ENCODE results near the gene LDB2. TPM values are rescaled to one million over a fixed set of nuclear protein-coding genes. Genes with fewer than 3 reads are reported as not detected.

Gene LDB2
- total and polyA plus RNA-seq, 2 of the 8 experiments (the other 6 are each of a cell fraction or from before 2014, with no cell fraction given): 57.0 to 140 TPM

DNA sequence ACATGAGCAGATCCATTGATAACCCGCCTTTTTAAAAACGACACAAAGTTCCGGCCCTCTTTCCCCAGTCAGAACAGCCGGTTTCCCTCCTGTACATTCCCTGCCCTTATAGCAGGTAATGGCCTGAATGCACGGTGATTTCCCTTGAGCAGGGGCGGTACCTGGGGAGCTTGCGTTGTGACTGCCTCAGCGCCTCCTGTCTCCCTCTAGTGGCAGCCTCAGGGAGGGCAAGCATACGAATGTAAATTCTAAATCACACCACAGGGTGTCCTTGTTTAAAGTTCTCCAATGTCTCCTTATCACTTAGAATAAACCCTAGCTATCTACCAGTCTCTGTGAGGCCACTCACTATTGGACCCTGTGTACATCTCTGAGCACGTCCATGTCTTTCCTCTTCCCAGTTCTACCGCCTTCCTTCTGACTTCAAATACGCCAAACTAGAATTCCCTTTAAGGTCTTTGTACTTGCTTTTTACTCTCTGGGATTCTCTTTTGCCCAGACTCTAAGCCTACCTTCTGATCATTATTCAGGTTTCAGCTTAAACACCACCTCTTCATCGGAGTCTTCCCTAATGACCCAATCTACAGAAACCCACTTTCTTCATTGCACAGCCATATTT, 18.4 kb upstream of the LDB2 start:
- Histone ChIP-seq H3K27ac (ENCODE audit: low read depth, low read length) (no peak overlapping the region), H3K27me3 (replicated peaks in 1 of 4; ENCODE audit: control insufficient read depth in 3 of 4, extremely low read depth in 1 of 4, insufficient read depth in 3 of 4, low read length in 3 of 4) (no peaks in the 10 kb centered on the region), H4K5ac (ENCODE audit: insufficient read length, low read depth, low read length) (no peak overlapping the region), H2AK5ac (ENCODE audit: low read depth, low read length) (no peak overlapping the region), H2BK120ac (replicated peaks; ENCODE audit: low read depth, low read length) (peak overlapping the region; percentile 13), H3K9me3 (ENCODE audit: insufficient read depth in 2 of 2, low read depth in 1 of 2, low read length in 1 of 2) (peaks cover 0 to 3% of the 10 kb centered on the region in 2 experiments; a peak in 2 of 4 replicates), H2BK15ac (ENCODE audit: low read length) (no peak overlapping the region), H4K91ac (replicated peaks; ENCODE audit: insufficient read length, low read length) (peak overlapping the region; percentile 48), H4K20me1 (replicated peaks in 1 of 2; ENCODE audit: control insufficient read depth in 1 of 2, insufficient read depth in 2 of 2, low read length in 2 of 2) (no peaks in the 10 kb centered on the region), H3K4me2 (ENCODE audit: insufficient read depth in 1 of 2, low read depth in 2 of 2, low read length in 2 of 2) (no peak overlapping the region), H3K79me1 (ENCODE audit: low read depth, low read length) (no peaks in the 10 kb centered on the region), H3K14ac (ENCODE audit: insufficient read length) (no peak overlapping the region), H2BK5ac (ENCODE audit: low read depth, low read length) (peak overlapping the region; percentile 94; the same call in 1 of the 2 replicates), H4K8ac (ENCODE audit: extremely low read depth, insufficient read depth, low read length) (no peak overlapping the region), H3K56ac (replicated peaks; ENCODE audit: insufficient read length, low read depth, low read length) (no peak overlapping the region), H2BK20ac (ENCODE audit: low read length) (peak overlapping the region; percentile 88; the same call in 1 of the 2 replicates), H3K23me2 (ENCODE audit: low read depth, low read length) (no peaks in the 10 kb centered on the region), H3K23ac (ENCODE audit: insufficient read length) (no peak overlapping the region), H3K36me3 (ENCODE audit: control insufficient read depth in 2 of 4, insufficient read depth in 4 of 4, low read length in 3 of 4) (no peaks in the 10 kb centered on the region), H3K4me3 (ENCODE audit: extremely low read depth in 1 of 4, insufficient read depth in 2 of 4, low read depth in 3 of 4, low read length in 4 of 4) (no peak overlapping the region), H3K9ac (replicated peaks in 1 of 4; ENCODE audit: extremely low read depth in 1 of 4, low read depth in 3 of 4, low read length in 3 of 4) (no peak overlapping the region), H2BK12ac (ENCODE audit: low read depth, low read length) (peak overlapping the region; percentile 28), H2AFZ (ENCODE audit: low read length) (no peak overlapping the region), H3K4me1 (replicated peaks in 1 of 4; ENCODE audit: control insufficient read depth in 3 of 4, insufficient read depth in 4 of 4, low read length in 3 of 4) (peaks cover 0 to 10% (median 4%) of the 10 kb centered on the region in 4 experiments; a peak in 6 of 7 replicates), H3K4ac (replicated peaks; ENCODE audit: insufficient read length, low read depth, low read length) (peak overlapping the region; percentile 83), H3K18ac (ENCODE audit: extremely low read depth, low read length) (peak overlapping the region; percentile 86), H3K79me2 (ENCODE audit: control insufficient read depth in 1 of 2, insufficient read depth in 2 of 2, low read length in 2 of 2) (no peaks in the 10 kb centered on the region)
- CTCF ChIA-PET (ENCODE audit: partially characterized antibody): interaction anchor here (0.6 to 4.0 kb wide), 62 partner anchors 9 to 630 kb away, joined by 3 to 35 read pairs (median 4); partner anchors contain the start of gene LDB2
- 45% methylated on average over 13 of the region's 13 CpGs; no CpG with 5 or more reads in 1 of the 2 experiments for WGBS, 2 experiments (ENCODE audit: extremely low coverage in 1 of 2, insufficient coverage in 1 of 2, insufficient read length in 1 of 2, insufficient replicate concordance in 2 of 2, low coverage in 1 of 2, low lambda C conversion rate in 2 of 2, missing lambda C conversion rate in 1 of 2)
- FAIRE-seq (peak; percentile 97), DNase-seq (ENCODE audit: low read depth in 1 of 2, low spot score in 2 of 2) (peak; percentile 90 to 94)
- POLR2A ChIA-PET (ENCODE audit: partially characterized antibody): interaction anchor here (1.2 to 1.4 kb wide), 3 partner anchors 13 to 131 kb away, joined by 3 to 5 read pairs (median 3); no protein-coding TSS in a partner anchor
- TF ChIP-seq EP300 (IDR thresholded peaks at IDR 0.05; ENCODE audit: borderline replicate concordance in 1 of 2, low read depth in 2 of 2, low read length in 2 of 2) (0 out of 3 replicates have a peak, but pooled peaks of 1 of the 2 experiments have one; percentile 53), EZH2 (IDR thresholded peaks at IDR 0.05; ENCODE audit: low read depth, low read length, severe bottlenecking) (no peak), SIN3A (conservative IDR thresholded peaks at IDR 0.05 in 1 of 2, IDR thresholded peaks at IDR 0.05 in 1 of 2; ENCODE audit: low read depth in 1 of 2, low read length in 2 of 2) (no peak), ASH2L (IDR thresholded peaks at IDR 0.05; ENCODE audit: low read length) (no peak), RAD21 (IDR thresholded peaks at IDR 0.05 in 1 of 2, conservative IDR thresholded peaks at IDR 0.05 in 1 of 2; ENCODE audit: low read depth in 2 of 2, low read length in 2 of 2) (peak; percentile 87 to 94), YY1 (IDR thresholded peaks at IDR 0.05; ENCODE audit: low read depth, low read length) (0 out of 2 replicates have a peak, but pooled peaks have one; percentile 17), HDAC2 (IDR thresholded peaks at IDR 0.05; ENCODE audit: borderline replicate concordance in 1 of 2, low read depth in 2 of 2, low read length in 2 of 2) (no peak)
- TF ChIP-seq, protein P1, sequence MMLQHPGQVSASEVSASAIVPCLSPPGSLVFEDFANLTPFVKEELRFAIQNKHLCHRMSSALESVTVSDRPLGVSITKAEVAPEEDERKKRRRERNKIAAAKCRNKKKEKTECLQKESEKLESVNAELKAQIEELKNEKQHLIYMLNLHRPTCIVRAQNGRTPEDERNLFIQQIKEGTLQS (IDR thresholded peaks at IDR 0.05; ENCODE audit: insufficient read depth, low read depth, low read length): no peak

All from H1 (cell line).